ENCODE measurements around the gene CPSF4. TPM values are rescaled to one million over a fixed set of nuclear protein-coding genes. Genes with fewer than 3 reads are reported as not detected.

Gene CPSF4
- 48.3 and 54.5 TPM in 2 replicates for total RNA-seq

DNA sequence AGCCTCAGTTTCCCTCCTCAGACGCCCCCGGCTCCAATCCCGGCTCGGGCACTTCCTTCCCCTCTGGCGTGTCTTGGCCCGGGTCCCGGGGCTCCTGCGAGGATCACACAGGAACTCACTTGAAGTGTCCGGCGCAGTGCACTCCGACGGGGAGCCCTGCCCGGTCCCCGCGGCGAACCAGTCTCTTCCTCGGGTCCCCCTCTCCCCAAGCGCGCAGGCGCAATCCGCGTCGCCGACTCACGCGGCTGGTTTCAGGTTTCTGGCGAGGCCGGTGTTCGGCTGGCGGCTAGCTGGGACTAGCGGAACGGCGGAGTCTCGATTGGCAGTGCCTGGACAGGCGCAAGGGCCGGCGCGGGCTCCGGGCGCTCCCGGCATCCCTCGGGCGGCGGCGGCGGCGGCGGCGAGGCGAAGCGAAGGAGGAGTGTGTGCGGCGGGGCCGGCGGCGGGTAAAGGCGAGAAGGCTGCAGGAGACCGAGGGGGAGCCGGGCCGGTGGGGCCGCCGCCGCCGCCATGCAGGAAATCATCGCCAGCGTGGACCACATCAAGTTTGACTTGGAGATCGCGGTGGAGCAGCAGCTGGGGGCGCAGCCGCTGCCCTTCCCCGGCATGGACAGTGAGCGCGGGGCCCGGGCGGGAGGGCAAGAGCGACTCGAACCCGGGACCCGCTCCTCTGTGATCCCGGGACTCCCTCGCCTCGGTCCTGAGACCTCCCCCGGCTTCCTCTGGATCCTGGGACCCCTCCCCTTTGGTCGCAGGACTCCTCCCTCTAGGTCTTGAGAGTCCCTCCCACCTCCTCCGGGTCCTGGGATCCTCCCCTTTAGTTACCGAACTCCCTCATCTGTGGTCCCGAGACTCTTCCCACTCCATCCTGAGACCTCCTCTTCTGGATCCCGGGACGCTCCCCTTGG is at the start of gene CPSF4, which contains the start of gene PTCD1:
TSS of gene CPSF4 (plus strand) at position 371 of the 908 bp plus-strand sequence. CDS start at position 511, 140 bp downstream.
TSS of gene PTCD1 (minus strand) at position 226 of the 908 bp plus-strand sequence. CDS start 3,556 bp downstream, outside the sequence.
- peak; percentile 87 for DNase-seq (ENCODE audit: low read depth)
- H3K4me3 ChIP-seq (ENCODE audit: low read depth, low read length) = peak within 1 kb of the TSS; percentile 91
- TF ChIP-seq, protein P1, sequence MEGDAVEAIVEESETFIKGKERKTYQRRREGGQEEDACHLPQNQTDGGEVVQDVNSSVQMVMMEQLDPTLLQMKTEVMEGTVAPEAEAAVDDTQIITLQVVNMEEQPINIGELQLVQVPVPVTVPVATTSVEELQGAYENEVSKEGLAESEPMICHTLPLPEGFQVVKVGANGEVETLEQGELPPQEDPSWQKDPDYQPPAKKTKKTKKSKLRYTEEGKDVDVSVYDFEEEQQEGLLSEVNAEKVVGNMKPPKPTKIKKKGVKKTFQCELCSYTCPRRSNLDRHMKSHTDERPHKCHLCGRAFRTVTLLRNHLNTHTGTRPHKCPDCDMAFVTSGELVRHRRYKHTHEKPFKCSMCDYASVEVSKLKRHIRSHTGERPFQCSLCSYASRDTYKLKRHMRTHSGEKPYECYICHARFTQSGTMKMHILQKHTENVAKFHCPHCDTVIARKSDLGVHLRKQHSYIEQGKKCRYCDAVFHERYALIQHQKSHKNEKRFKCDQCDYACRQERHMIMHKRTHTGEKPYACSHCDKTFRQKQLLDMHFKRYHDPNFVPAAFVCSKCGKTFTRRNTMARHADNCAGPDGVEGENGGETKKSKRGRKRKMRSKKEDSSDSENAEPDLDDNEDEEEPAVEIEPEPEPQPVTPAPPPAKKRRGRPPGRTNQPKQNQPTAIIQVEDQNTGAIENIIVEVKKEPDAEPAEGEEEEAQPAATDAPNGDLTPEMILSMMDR (IDR thresholded peaks at IDR 0.05; ENCODE audit: insufficient read depth, low read length, severe bottlenecking) = no peak
- H3K27me3 ChIP-seq (ENCODE audit: control insufficient read depth, insufficient read depth, low read length) = no peaks in the 10 kb centered on the region
- no peak for FAIRE-seq
- H3K36me3 ChIP-seq (ENCODE audit: control insufficient read depth, insufficient read depth, low read length) = peaks cover 9% of the 10 kb centered on the region

GRCh38 chr7:99389772-99390171 is 49.0 kb upstream of the CPSF4 start:
- TF ChIP-seq, protein P1 (IDR thresholded peaks at IDR 0.05; ENCODE audit: insufficient read depth, low read length, severe bottlenecking) = no peak
- no peak for FAIRE-seq
- DNase-seq (ENCODE audit: low read depth) = no peak
- H3K4me3 ChIP-seq (ENCODE audit: low read depth, low read length) = no peak overlapping the region
- peaks cover 49% of the 10 kb centered on the region for H3K36me3 ChIP-seq (ENCODE audit: control insufficient read depth, insufficient read depth, low read length)
- no peaks in the 10 kb centered on the region for H3K27me3 ChIP-seq (ENCODE audit: control insufficient read depth, insufficient read depth, low read length)

- DNase-seq (ENCODE audit: low read depth) = no peak
- Histone ChIP-seq H3K27me3 (ENCODE audit: control insufficient read depth, insufficient read depth, low read length) (no peaks in the 10 kb centered on the region), H3K36me3 (ENCODE audit: control insufficient read depth, insufficient read depth, low read length) (peaks cover 51% of the 10 kb centered on the region), H3K4me3 (ENCODE audit: low read depth, low read length) (no peak overlapping the region)
- TF ChIP-seq, protein P1 (IDR thresholded peaks at IDR 0.05; ENCODE audit: insufficient read depth, low read length, severe bottlenecking) = no peak
- FAIRE-seq = peak; percentile 28
Measured at GRCh38 chr7:99390941-99391602, 47.7 kb upstream of the CPSF4 start.

- H3K36me3 ChIP-seq (ENCODE audit: control insufficient read depth, insufficient read depth, low read length) = peaks cover 42% of the 10 kb centered on the region
- H3K27me3 ChIP-seq (ENCODE audit: control insufficient read depth, insufficient read depth, low read length) = no peaks in the 10 kb centered on the region
- FAIRE-seq (no peak), DNase-seq (ENCODE audit: low read depth) (no peak)
- TF ChIP-seq, protein P1 (IDR thresholded peaks at IDR 0.05; ENCODE audit: insufficient read depth, low read length, severe bottlenecking) = no peak
- H3K4me3 ChIP-seq (ENCODE audit: low read depth, low read length) = peak overlapping the region; percentile 39
Measured at GRCh38 chr7:99392046-99392445, 46.7 kb upstream of the CPSF4 start.

- Histone ChIP-seq H3K36me3 (ENCODE audit: control insufficient read depth, insufficient read depth, low read length) (peaks cover 48% of the 10 kb centered on the region), H3K4me3 (ENCODE audit: low read depth, low read length) (peak overlapping the region; percentile 39), H3K27me3 (ENCODE audit: control insufficient read depth, insufficient read depth, low read length) (no peaks in the 10 kb centered on the region)
- no peak for FAIRE-seq
- TF ChIP-seq, protein P1 (IDR thresholded peaks at IDR 0.05; ENCODE audit: insufficient read depth, low read length, severe bottlenecking) = no peak
- DNase-seq (ENCODE audit: low read depth) = peak; percentile 65
Measured at GRCh38 chr7:99392659-99393354, 45.9 kb upstream of the CPSF4 start.

All from bronchial epithelial cell (primary cell).